RWPE2 (cell line): ENCODE measurements around the gene LRGUK.

Experiments used
- ATAC-seq: fragments of 200-7000 bp; cut with Tn5 transposase; 3 replicates; pipeline ENCODE4 v1.9.1; 2021; ENCODE audit warnings: low read depth
- DNase-seq: peaks from one replicate; pipeline ENCODE4 v3.0.0-alpha.2; 2020; ENCODE audit warnings: low spot score
- H3K27ac ChIP-seq: fragments of 450-650 bp; 2 replicates; pipeline ENCODE4 v1.5.1; 2017; ENCODE audit warnings: mild to moderate bottlenecking; ENCODE audit not compliant: poor library complexity, severe bottlenecking
- H3K27me3 ChIP-seq: fragments of 250-450 bp; sonication (Bioruptor Pico); 2 replicates; pipeline ENCODE4 v1.5.1; 2021; ENCODE audit warnings: mild to moderate bottlenecking, moderate library complexity; ENCODE audit not compliant: insufficient read depth, poor library complexity, severe bottlenecking
- H3K36me3 ChIP-seq: fragments of 250-450 bp; sonication (Bioruptor Pico); 2 replicates; pipeline ENCODE4 v1.5.1; 2020; ENCODE audit warnings: low read depth, mild to moderate bottlenecking, moderate library complexity
- H3K4me1 ChIP-seq: fragments of 250-450 bp; sonication (Bioruptor Pico); 2 replicates; pipeline ENCODE4 v1.5.1; 2021; ENCODE audit warnings: mild to moderate bottlenecking, moderate library complexity; ENCODE audit not compliant: insufficient read depth, poor library complexity, severe bottlenecking
- H3K4me3 ChIP-seq: fragments of 250-450 bp; sonication (Bioruptor Pico); 2 replicates; pipeline ENCODE4 v1.5.1; 2021; ENCODE audit warnings: mild to moderate bottlenecking, moderate library complexity; ENCODE audit not compliant: severe bottlenecking
- H3K9me3 ChIP-seq: fragments of 250-450 bp; sonication (Bioruptor Pico); 2 replicates; pipeline ENCODE4 v1.5.1; 2021; ENCODE audit warnings: mild to moderate bottlenecking, moderate library complexity; ENCODE audit not compliant: severe bottlenecking
- TF ChIP-seq, protein P1 (sequence below): fragments of 450-650 bp; IDR thresholded peaks from one replicate; pipeline ENCODE4 v1.5.1; 2017; ENCODE audit warnings: mild to moderate bottlenecking, moderate library complexity; ENCODE audit not compliant: poor library complexity, severe bottlenecking

Gene LRGUK

DNA sequence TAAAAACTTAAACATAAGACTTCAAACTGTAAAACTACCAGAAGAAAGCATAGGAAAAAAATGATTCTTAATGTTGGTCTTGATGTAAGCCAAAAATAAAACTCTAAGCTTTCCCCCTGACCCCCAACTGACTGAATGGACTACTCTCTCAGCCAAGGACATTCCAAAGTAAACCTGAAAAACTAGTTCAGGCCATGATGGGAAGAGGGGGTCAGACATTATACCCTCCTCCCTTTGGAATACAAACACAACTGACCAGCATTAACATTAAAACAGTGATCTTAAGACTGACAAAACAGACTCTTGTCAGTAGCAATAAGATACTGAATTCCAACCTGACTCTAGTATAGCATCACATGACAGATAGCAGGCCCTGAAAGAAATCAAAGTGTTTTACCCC is 13.5 kb upstream of the LRGUK start:
- Histone ChIP-seq H3K4me1 (no peaks in the 10 kb centered on the region), H3K9me3 (no peaks in the 10 kb centered on the region), H3K27me3 (no peaks in the 10 kb centered on the region), H3K36me3 (no peaks in the 10 kb centered on the region), H3K27ac (no peak overlapping the region), H3K4me3 (no peak overlapping the region)
- TF ChIP-seq, protein P1, sequence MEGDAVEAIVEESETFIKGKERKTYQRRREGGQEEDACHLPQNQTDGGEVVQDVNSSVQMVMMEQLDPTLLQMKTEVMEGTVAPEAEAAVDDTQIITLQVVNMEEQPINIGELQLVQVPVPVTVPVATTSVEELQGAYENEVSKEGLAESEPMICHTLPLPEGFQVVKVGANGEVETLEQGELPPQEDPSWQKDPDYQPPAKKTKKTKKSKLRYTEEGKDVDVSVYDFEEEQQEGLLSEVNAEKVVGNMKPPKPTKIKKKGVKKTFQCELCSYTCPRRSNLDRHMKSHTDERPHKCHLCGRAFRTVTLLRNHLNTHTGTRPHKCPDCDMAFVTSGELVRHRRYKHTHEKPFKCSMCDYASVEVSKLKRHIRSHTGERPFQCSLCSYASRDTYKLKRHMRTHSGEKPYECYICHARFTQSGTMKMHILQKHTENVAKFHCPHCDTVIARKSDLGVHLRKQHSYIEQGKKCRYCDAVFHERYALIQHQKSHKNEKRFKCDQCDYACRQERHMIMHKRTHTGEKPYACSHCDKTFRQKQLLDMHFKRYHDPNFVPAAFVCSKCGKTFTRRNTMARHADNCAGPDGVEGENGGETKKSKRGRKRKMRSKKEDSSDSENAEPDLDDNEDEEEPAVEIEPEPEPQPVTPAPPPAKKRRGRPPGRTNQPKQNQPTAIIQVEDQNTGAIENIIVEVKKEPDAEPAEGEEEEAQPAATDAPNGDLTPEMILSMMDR, result no peak
- ATAC-seq (no peak), DNase-seq (no peak)

DNA sequence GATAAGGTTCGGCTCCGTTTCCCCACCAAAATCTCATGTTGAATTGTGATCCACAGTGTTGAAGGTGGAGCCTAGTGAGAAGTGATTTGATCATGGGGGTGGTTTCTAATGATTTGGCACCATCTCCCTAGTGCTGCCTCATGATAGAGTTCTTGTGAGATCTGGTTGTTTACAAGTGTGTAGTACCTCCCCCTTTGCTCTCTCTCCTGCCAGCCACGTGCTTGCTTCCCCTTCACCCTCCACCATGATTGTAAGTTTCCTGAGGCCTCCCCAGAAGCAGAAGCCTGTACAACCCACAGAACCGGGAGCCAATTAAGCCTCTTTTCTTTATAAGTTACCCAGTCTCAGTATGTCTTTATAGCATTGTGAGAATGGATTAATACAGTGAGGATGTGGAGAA is 12.1 kb upstream of the LRGUK start:
- no peak for DNase-seq
- no peaks in the 10 kb centered on the region for H3K27me3 ChIP-seq
- TF ChIP-seq, protein P1, result no peak
- H3K4me3 ChIP-seq, result no peak overlapping the region
- ATAC-seq, result no peak
- no peak overlapping the region for H3K27ac ChIP-seq
- H3K4me1 ChIP-seq, result no peaks in the 10 kb centered on the region
- H3K36me3 ChIP-seq, result no peaks in the 10 kb centered on the region
- H3K9me3 ChIP-seq, result no peaks in the 10 kb centered on the region

DNA sequence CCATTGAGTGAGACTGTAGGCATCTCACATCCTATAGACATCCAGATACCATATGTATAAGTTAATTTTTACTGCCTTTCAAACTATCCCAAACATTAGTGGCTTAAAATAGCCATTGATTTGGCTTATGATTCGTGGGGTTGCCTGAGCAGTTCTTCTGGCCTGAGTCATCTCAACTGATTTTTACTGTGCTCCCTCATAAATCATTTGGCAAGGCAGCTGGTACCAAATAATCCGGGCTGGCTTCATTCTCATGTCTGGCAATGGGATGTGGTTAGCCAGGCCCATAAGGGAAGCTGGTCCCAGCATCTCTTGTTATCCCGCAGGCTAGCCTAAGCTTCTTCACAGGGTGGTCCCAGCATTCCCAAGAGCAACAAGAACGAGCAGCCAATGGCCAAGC is 6.7 kb upstream of the LRGUK start:
- DNase-seq (no peak), ATAC-seq (no peak)

DNA sequence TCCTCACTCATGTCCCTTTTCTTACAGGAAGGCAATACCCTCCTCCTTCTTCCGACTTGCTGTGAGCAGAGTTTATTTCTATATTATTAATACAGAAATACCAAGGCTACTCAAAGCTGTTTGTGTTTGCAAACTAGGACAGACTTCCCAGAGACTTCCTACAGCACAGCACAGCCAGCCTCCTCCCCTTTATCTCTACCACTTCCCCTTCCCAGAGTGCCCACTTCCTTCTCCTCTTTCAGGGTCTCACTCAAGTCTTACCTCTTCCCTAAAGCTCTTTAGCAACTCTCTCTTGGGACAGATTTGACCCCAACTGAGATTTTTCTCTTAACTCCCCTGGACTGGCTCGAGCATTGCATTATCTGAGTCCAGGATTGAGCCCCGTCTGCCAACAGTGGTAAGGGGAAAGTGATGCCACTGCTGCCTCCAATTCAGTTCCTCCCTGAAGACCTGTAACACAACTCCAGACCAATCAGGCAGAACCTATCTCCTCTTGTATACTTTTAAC is 5.5 kb upstream of the LRGUK start:
- Histone ChIP-seq H3K4me3 (no peak overlapping the region), H3K36me3 (no peaks in the 10 kb centered on the region), H3K27ac (no peak overlapping the region), H3K9me3 (no peaks in the 10 kb centered on the region), H3K4me1 (peaks cover under 1% of the 10 kb centered on the region), H3K27me3 (peaks cover 3% of the 10 kb centered on the region)
- no peak for ATAC-seq
- TF ChIP-seq, protein P1, result no peak
- DNase-seq, result no peak

More for the DNA sequence above, 6.7 kb upstream of the LRGUK start:
- H3K4me1 ChIP-seq, result no peaks in the 10 kb centered on the region
- no peaks in the 10 kb centered on the region for H3K36me3 ChIP-seq
- H3K4me3 ChIP-seq, result no peak overlapping the region
- no peak overlapping the region for H3K27ac ChIP-seq
- H3K27me3 ChIP-seq, result peaks cover 3% of the 10 kb centered on the region
- H3K9me3 ChIP-seq, result no peaks in the 10 kb centered on the region
- TF ChIP-seq, protein P1, result no peak

DNA sequence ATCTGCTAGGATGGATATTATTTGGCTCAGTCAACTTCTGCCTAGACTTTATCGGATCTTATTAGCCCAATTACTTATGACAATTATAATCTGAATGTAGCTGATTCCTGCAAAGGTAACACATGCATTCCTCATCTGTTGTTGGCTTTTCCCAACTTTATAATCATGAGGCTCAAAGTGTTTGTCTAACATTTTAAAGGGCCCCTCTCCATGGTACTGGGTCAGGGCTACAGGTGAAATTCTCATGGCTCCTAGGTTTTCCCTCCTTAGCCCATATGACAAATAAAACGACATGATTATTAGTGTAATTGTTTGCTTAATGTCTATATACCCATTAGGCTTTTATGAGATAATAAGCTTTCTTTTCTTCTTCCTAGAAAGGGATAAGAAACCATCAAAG is 4.2 kb upstream of the LRGUK start:
- Histone ChIP-seq H3K36me3 (no peaks in the 10 kb centered on the region), H3K4me3 (no peak overlapping the region), H3K27me3 (peaks cover 3% of the 10 kb centered on the region), H3K9me3 (no peaks in the 10 kb centered on the region), H3K27ac (no peak overlapping the region), H3K4me1 (peaks cover 3% of the 10 kb centered on the region)
- DNase-seq (no peak), ATAC-seq (no peak)
- TF ChIP-seq, protein P1, result no peak
